Fibroblast of pulmonary artery (primary cell): ENCODE results near the gene C17orf67.
A peak's percentile ranks its signal among the peaks of the same experiment; 100 is the strongest.

Source experiments
- DNase-seq: peaks from one replicate; pipeline ENCODE4 v3.0.0-alpha.2; 2010; ENCODE audit warnings: low read depth
- H3K4me3 ChIP-seq: replicated peaks from 2 replicates; pipeline ENCODE4 v1.5.1; 2011; ENCODE audit warnings: low read depth, mild to moderate bottlenecking, control low read depth, low read length, moderate library complexity
- CTCF ChIP-seq: IDR thresholded peaks from 2 replicates; pipeline ENCODE4 v1.5.1; 2011; ENCODE audit warnings: mild to moderate bottlenecking, control low read depth, low read length, inconsistent platforms; ENCODE audit errors: missing control alignments

The C17orf67 gene

DNA sequence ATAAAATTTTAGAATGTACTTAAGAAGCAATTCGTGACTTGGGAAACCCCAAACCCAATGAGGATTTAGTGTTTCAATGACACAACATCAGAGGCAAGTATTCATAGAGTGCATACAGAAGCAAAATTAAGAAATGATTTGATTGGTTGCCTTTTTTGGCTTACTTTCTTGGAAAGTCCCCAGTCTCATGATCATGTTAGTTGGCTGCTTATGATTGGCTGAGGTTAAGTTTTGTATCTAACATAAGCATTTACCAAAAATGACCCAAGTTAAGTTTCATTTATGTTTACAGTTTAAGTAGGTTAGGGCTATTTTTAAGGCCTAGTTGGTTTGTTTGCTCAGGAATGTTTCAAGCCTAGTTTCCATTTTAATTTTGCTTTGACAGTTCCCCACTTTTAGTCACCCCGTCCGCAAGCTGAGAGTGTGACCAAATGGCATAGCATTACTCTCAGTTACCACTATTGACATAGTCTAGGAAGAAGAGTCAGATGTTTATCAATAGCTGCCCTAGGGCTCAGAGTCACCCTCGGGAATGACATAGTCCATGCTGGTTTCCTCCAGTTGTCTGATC is 36.4 kb upstream of the C17orf67 start:
- no peak for DNase-seq

DNA sequence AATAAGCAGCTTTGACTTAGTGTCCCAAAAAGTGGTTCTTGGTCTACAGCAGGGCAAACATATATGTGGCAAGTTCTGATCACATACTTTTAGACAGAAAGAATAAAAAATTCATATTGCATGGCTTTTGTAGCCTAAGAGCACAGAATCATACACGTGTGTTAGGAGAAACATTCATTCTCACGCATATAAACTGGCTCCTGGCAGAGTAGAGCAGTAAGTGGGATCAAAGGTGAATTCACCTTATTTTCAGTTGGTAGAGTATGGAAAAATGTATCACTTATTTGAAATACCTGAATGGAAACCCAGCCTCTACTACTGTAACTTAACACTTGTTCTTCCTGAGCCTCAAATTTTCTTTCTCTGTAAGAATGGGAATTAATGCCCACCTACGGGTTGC is 35.0 kb upstream of the C17orf67 start:
- DNase-seq: no peak
- no peak for TF ChIP-seq CTCF
- H3K4me3 ChIP-seq: no peak overlapping the region

More for the DNA sequence above, 36.4 kb upstream of the C17orf67 start:
- no peak overlapping the region for H3K4me3 ChIP-seq
- TF ChIP-seq CTCF: no peak

GRCh38 chr17:56867948-56868376 is 34.2 kb upstream of the C17orf67 start:
- peak; percentile 74 for DNase-seq
- H3K4me3 ChIP-seq: no peak overlapping the region
- no peak for TF ChIP-seq CTCF

GRCh38 chr17:56866496-56866895 is 32.8 kb upstream of the C17orf67 start:
- no peak for TF ChIP-seq CTCF
- no peak for DNase-seq

DNA sequence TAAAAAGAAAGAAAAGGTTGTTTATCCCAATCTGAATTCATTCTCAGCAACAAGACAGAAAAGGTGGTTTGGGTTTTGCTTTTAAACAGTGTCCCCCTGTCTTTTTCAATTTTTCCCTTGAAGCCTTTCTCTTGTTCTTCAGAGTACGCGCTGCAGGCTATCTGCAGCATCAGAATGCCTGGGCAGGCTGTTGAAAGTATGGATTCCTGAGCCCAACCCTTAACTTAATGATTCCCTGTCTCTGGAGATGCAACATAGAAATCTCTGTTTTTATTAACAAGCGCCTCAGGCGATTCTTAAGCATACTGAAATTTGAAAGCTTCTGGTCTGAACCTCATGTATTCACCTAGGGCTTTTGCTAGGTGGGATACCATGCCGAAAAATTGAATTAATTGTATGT is 32.4 kb upstream of the C17orf67 start:
- no peak for TF ChIP-seq CTCF
- DNase-seq: no peak
- H3K4me3 ChIP-seq: no peak overlapping the region

More at GRCh38 chr17:56866496-56866895, 32.8 kb upstream of the C17orf67 start:
- H3K4me3 ChIP-seq: no peak overlapping the region

- H3K4me3 ChIP-seq: no peak overlapping the region
- DNase-seq: no peak
- no peak for TF ChIP-seq CTCF
Measured at GRCh38 chr17:56863974-56864373, 30.3 kb upstream of the C17orf67 start.

DNA sequence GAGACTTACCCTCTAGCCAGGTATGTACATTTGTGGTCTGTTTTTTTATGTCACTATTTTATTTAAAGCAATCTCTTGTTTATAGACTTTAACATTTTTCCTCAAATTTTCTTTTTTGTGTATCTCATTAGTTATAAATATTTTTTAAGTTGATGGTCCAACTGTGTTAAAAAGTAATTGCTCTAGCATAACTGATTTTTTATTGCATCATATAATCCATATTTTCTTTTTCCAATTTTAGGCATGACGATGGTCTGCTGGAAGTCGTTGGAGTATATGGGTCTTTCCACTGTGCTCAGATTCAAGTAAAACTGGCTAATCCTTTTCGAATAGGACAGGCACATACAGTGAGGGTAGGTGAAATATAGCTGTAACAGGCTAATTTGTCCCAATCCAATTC is 28.2 kb upstream of the C17orf67 start:
- no peak for TF ChIP-seq CTCF
- no peak overlapping the region for H3K4me3 ChIP-seq
- no peak for DNase-seq
